Erythroblast (primary cell): ENCODE measurements around the gene ZNF362.

Experiments
- GATA1 ChIP-seq: IDR thresholded peaks from 2 replicates; pipeline ENCODE4 v1.6.1; 2011; ENCODE audit warnings: low read depth, mild to moderate bottlenecking, control low read depth, low read length, moderate library complexity
- POLR2A ChIP-seq: IDR thresholded peaks from 2 replicates; pipeline ENCODE4 v1.6.1; 2011; ENCODE audit warnings: mild to moderate bottlenecking, low read length

DNA sequence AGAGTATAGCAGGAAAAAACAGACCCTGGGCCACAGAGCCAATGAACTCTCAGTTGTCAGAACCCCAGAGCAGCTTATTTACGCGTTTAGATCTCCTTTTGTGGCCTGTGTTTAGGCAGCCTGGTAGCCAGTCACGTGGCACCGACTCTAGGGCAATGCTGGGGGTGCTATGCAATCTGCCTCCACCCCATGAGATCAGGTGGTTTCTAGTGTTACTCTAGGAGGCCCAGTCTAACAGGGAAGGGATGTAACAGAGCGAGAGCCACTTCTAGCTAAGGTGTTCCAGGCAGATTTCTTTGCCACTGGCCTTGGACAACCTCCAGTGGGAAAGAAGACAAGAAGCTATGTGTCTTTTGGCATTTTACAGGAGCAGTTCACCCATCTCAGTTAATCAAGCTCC lies 76.6 kb downstream of the ZNF362 start:
- no peak for TF ChIP-seq POLR2A
- no peak for TF ChIP-seq GATA1
